Measurements from ENCODE around the gene TBC1D4.

Gene TBC1D4

GRCh38 chr13:75482070-75482819 is at the start of gene TBC1D4:
TBC1D4 (minus strand) TSS chr13:75482169; CDS start chr13:75481767, 402 bp downstream.
- DNase-seq (ENCODE audit: low spot score): peak; percentile 84

DNA sequence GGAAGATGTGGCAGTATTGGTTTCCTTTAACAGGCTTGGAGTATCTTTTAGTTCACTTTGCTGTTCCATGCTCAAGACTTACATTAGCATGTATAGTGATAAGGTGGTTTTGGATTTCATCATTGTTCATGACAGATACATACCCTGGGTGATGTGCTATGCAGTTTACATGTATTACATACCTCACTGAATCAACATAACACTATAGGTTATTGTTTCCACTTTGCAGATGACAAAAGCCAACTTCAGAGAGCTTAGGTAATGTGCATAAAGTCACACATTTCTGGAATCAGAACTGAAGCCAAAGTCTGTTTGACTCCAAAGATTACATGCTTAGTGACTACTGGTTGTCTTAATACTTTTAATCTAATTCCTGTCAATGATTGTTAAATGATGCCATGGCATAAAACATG is 48.6 kb upstream of the TBC1D4 start:
- DNase-seq (ENCODE audit: low spot score): no peak

GRCh38 chr13:75521956-75522355 is 40.0 kb upstream of the TBC1D4 start:
- no peak for DNase-seq (ENCODE audit: low spot score)

GRCh38 chr13:75518439-75519088 is 36.6 kb upstream of the TBC1D4 start:
- DNase-seq (ENCODE audit: low spot score): no peak

- no peak for DNase-seq (ENCODE audit: low spot score)
Measured at GRCh38 chr13:75514080-75514995, 32.4 kb upstream of the TBC1D4 start.

DNA sequence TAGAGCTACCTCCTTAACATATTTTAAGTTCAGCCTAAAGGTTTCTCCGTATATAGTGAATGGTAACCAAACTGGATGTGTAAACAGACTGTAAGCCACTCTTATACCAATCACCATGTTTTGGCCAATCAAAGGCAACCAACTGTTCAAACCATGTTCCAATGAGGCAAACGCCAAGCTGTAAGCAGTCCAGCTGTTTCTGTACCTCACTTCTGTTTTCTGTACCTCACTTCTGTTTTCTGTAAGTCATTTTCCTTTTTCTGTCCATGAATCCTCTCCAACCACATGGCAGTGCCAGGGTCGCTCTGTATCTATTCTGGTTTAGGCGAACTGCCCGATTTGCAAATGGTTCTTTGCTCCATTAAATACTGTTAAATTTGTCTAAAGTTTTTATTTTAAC is 31.3 kb upstream of the TBC1D4 start:
- DNase-seq (ENCODE audit: low spot score): no peak

- DNase-seq (ENCODE audit: low spot score): peak; percentile 13
Measured at GRCh38 chr13:75512253-75512652, 30.3 kb upstream of the TBC1D4 start.

GRCh38 chr13:75511051-75511625 is 29.2 kb upstream of the TBC1D4 start:
- DNase-seq (ENCODE audit: low spot score): no peak

- no peak for DNase-seq (ENCODE audit: low spot score)
Measured at GRCh38 chr13:75508002-75508548, 26.1 kb upstream of the TBC1D4 start.

- no peak for DNase-seq (ENCODE audit: low spot score)
Measured at GRCh38 chr13:75507027-75508001, 25.3 kb upstream of the TBC1D4 start.

- no peak for DNase-seq (ENCODE audit: low spot score)
Measured at GRCh38 chr13:75506018-75506417, 24.0 kb upstream of the TBC1D4 start.

DNA sequence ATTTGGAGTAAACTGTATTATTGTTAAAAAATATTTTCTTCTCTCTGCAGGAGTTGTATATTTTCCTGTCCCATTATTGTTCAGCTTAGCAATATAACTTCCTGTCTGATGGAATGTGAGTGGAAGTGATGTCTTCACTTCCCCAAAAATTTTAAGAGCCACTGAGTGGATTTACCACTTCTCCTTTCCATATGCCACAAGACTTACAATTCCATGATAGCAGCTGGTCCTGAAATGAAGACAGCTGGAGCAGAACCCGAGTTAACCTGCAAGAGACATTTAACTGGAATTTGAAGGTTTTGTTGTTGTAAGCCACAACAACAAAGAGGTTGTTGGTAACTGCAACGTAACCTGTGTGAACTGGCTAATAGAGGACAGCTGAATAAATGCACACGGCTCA is 23.4 kb upstream of the TBC1D4 start:
- DNase-seq (ENCODE audit: low spot score): no peak

DNA sequence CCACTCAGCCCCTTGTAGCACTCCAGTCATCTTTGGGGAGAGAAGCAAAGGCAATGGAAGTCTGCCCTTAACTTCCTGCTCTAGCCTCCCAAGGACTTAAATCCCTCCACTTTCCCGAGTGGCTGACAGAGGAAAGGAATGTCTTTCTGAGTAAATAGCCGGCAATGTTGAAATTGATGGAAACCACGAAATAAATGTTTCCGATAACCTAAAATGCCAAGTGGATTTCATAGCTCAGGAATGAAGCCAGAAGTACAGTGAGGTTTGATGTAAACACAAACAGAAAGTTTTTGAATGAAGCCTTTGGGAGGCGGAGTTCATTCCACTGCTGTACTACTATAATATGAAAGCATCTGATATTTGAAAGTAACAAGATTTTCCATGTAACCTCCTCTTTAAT is 14.0 kb upstream of the TBC1D4 start:
- DNase-seq (ENCODE audit: low spot score): no peak

GRCh38 chr13:75494491-75494890 is 12.5 kb upstream of the TBC1D4 start:
- no peak for DNase-seq (ENCODE audit: low spot score)

- no peak for DNase-seq (ENCODE audit: low spot score)
Measured at GRCh38 chr13:75493156-75493555, 11.2 kb upstream of the TBC1D4 start.

GRCh38 chr13:75492389-75492788 is 10.4 kb upstream of the TBC1D4 start:
- no peak for DNase-seq (ENCODE audit: low spot score)

GRCh38 chr13:75491376-75491775 is 9.4 kb upstream of the TBC1D4 start:
- DNase-seq (ENCODE audit: low spot score): no peak

GRCh38 chr13:75489502-75490263 is 7.7 kb upstream of the TBC1D4 start:
- no peak for DNase-seq (ENCODE audit: low spot score)

- no peak for DNase-seq (ENCODE audit: low spot score)
Measured at GRCh38 chr13:75486146-75487062, 4.4 kb upstream of the TBC1D4 start.
